HepG2 (cell line): ENCODE results near the gene UCKL1. TPM values are rescaled to one million over a fixed set of nuclear protein-coding genes. Genes with fewer than 3 reads are reported as not detected.

Experiments
- AGO1 ChIP-seq: fragments of 200-400 bp; formaldehyde crosslinking; IDR thresholded peaks from 2 replicates; pipeline ENCODE4 v1.6.1; 2017; ENCODE audit warnings: mild to moderate bottlenecking, low read depth, low read length, moderate library complexity; ENCODE audit not compliant: poor library complexity, severe bottlenecking
- ARID2 ChIP-seq: sonication (generic); formaldehyde crosslinking; IDR thresholded peaks from 2 replicates; pipeline ENCODE4 v1.8.1; 2022; ENCODE audit warnings: mild to moderate bottlenecking, missing genetic modification reagents, borderline replicate concordance
- ARID4A ChIP-seq: sonication (generic); formaldehyde crosslinking; IDR thresholded peaks from 2 replicates; pipeline ENCODE4 v1.5.0; 2020; ENCODE audit warnings: mild to moderate bottlenecking, missing genetic modification reagents, borderline replicate concordance
- ATF1 ChIP-seq: IDR thresholded peaks from 2 replicates; pipeline ENCODE4 v1.6.1; 2016; ENCODE audit warnings: mild to moderate bottlenecking, control low read depth
- E2F2 ChIP-seq: sonication (generic); formaldehyde crosslinking; IDR thresholded peaks from 2 replicates; pipeline ENCODE4 v1.4.0; 2020; ENCODE audit warnings: missing genetic modification reagents, borderline replicate concordance
- NR2C2 ChIP-seq: sonication (generic); formaldehyde crosslinking; IDR thresholded peaks from 2 replicates; pipeline ENCODE4 v1.4.0; 2020; ENCODE audit warnings: missing genetic modification reagents, mild to moderate bottlenecking, moderate library complexity, borderline replicate concordance
- REST ChIP-seq, 2 experiments: IDR thresholded peaks; 2 replicates each; pipeline ENCODE4 v1.6.1; 2011 to 2012; ENCODE audit warnings: low read length in 2 of 2, borderline replicate concordance in 1 of 2, low read depth in 1 of 2, mild to moderate bottlenecking in 1 of 2, moderate library complexity in 1 of 2
- SNAPC5 ChIP-seq: sonication (generic); formaldehyde crosslinking; IDR thresholded peaks from 2 replicates; pipeline ENCODE4 v1.8.1; 2023; ENCODE audit warnings: mild to moderate bottlenecking, missing genetic modification reagents, borderline replicate concordance
- SPEN ChIP-seq: sonication (generic); formaldehyde crosslinking; IDR thresholded peaks from 2 replicates; pipeline ENCODE4 v1.5.1; 2020; ENCODE audit warnings: low read depth, mild to moderate bottlenecking, missing genetic modification reagents
- ZBTB2 ChIP-seq: sonication (generic); formaldehyde crosslinking; IDR thresholded peaks from 2 replicates; pipeline ENCODE4 v1.8.0; 2022; ENCODE audit warnings: low read depth, missing genetic modification reagents
- ZFP36 ChIP-seq: fragments of 150-350 bp; IDR thresholded peaks from 2 replicates; pipeline ENCODE4 v1.6.1; 2018; ENCODE audit warnings: borderline replicate concordance, low read length, low read depth; ENCODE audit not compliant: partially characterized antibody
- ZNF224 ChIP-seq: sonication (generic); formaldehyde crosslinking; IDR thresholded peaks from 2 replicates; pipeline ENCODE4 v1.5.0; 2020; ENCODE audit warnings: mild to moderate bottlenecking, missing genetic modification reagents
- ZNF326 ChIP-seq: sonication (generic); formaldehyde crosslinking; IDR thresholded peaks from 2 replicates; pipeline ENCODE4 v1.4.0; 2020; ENCODE audit warnings: missing genetic modification reagents, borderline replicate concordance
- ZNF335 ChIP-seq: sonication (generic); formaldehyde crosslinking; IDR thresholded peaks from 2 replicates; pipeline ENCODE4 v1.4.0; 2020; ENCODE audit warnings: missing genetic modification reagents
- ZNF460 ChIP-seq: sonication (generic); formaldehyde crosslinking; IDR thresholded peaks from 2 replicates; pipeline ENCODE4 v1.5.1; 2020; ENCODE audit warnings: missing genetic modification reagents, mild to moderate bottlenecking, borderline replicate concordance
- ZNF878 ChIP-seq: sonication (generic); formaldehyde crosslinking; IDR thresholded peaks from 2 replicates; pipeline ENCODE4 v1.8.1; 2023; ENCODE audit warnings: mild to moderate bottlenecking, missing genetic modification reagents, moderate library complexity
- polyA plus RNA-seq, 8 experiments: library from polyadenylated mRNA; depleted of rRNA in 3 of 8; stranded (reverse) in 7 of 8; unstranded in 1 of 8; fragments of >200 nt; fragmentation: Illumina TruSeq in 4 of 8; extraction: Trizol in 4 of 8; gene quantifications; 2 replicates each; pipeline versions ENCODE4 v1.2.1 to v1.2.3, GENCODE V29; 2011 to 2016; ENCODE audit warnings: low read depth in 4 of 8, missing spikeins in 1 of 8, mixed read lengths in 1 of 8; ENCODE audit not compliant: insufficient read depth in 1 of 8
- total RNA-seq, 5 experiments: library from RNA; depleted of rRNA; stranded (reverse); fragments of >200 nt; fragmentation: Illumina TruSeq; extraction: Trizol; gene quantifications; 2 replicates each; pipeline ENCODE4 v1.2.3, GENCODE V29; 2016; ENCODE audit warnings: low read depth in 1 of 5

UCKL1 gene
- total and polyA plus RNA-seq, 2 of the 13 experiments (the other 11 are each of a cell fraction or from before 2014, with no cell fraction given), result 50.2 to 126 TPM

- TF ChIP-seq ZBTB2 (CRISPR knock-in tag) (no peak), ATF1 (CRISPR knock-in tag) (no peak), ZNF335 (peak; percentile 76), ZNF224 (no peak), ARID4A (CRISPR knock-in tag) (peak; percentile 96), ZNF326 (CRISPR knock-in tag) (no peak), SPEN (CRISPR knock-in tag) (peak; percentile 64; the same call in 1 of the 2 replicates), ARID2 (CRISPR knock-in tag) (peak; percentile 94), E2F2 (CRISPR knock-in tag) (no peak), REST (IDR thresholded peaks at IDR 0.05; ENCODE audit: borderline replicate concordance in 1 of 2, low read depth in 1 of 2, low read length in 2 of 2) (no peak), ZFP36 (no peak), AGO1 (no peak), SNAPC5 (CRISPR knock-in tag) (peak; percentile 77), NR2C2 (CRISPR knock-in tag) (peak; percentile 97), ZNF460 (CRISPR knock-in tag) (no peak), ZNF878 (CRISPR knock-in tag) (peak; percentile 72; the same call in 1 of the 2 replicates)
Observed at GRCh38 chr20:63896264-63897105, 59.7 kb downstream of the UCKL1 start (continued).
